ENCODE data around the gene HINT3.
"Not testable (repeated sequence)": the region's sequence is repeated elsewhere in the genome, so short reads cannot be mapped to it uniquely, and the experiment has no call there.

Gene HINT3

GRCh38 chr6:125956506-125957390, at the start of gene HINT3:
Gene HINT3 (plus strand): TSS chr6:125956770. CDS start chr6:125956978, 208 bp downstream.
- FAIRE-seq (peak; percentile 49), DNase-seq (ENCODE audit: low spot score) (peak; percentile 84)

GRCh38 chr6:125910527-125910926, 46.0 kb upstream of the HINT3 start:
- DNase-seq (ENCODE audit: low spot score) (no peak), FAIRE-seq (no peak)

GRCh38 chr6:125911051-125911451, 45.5 kb upstream of the HINT3 start:
- not testable (repeated sequence) for DNase-seq (ENCODE audit: low spot score); FAIRE-seq

- DNase-seq (ENCODE audit: low spot score); FAIRE-seq: not testable (repeated sequence)
Measured at GRCh38 chr6:125912430-125912829, 44.1 kb upstream of the HINT3 start.

GRCh38 chr6:125913145-125913544, 43.4 kb upstream of the HINT3 start:
- DNase-seq (ENCODE audit: low spot score) (no peak), FAIRE-seq (no peak)

- FAIRE-seq (peak; percentile 87), DNase-seq (ENCODE audit: low spot score) (peak; percentile 36)
Measured at GRCh38 chr6:125913864-125914351, 42.7 kb upstream of the HINT3 start.

GRCh38 chr6:125918230-125918629, 38.3 kb upstream of the HINT3 start:
- no peak for DNase-seq (ENCODE audit: low spot score)
- FAIRE-seq, result no peak

GRCh38 chr6:125918681-125919566, 37.6 kb upstream of the HINT3 start:
- DNase-seq (ENCODE audit: low spot score), result peak; percentile 46
- no peak for FAIRE-seq

GRCh38 chr6:125919618-125920017, 37.0 kb upstream of the HINT3 start:
- DNase-seq (ENCODE audit: low spot score) (no peak), FAIRE-seq (no peak)

- DNase-seq (ENCODE audit: low spot score), result no peak
- no peak for FAIRE-seq
Measured at GRCh38 chr6:125922322-125922860, 34.2 kb upstream of the HINT3 start.

GRCh38 chr6:125923366-125923877, 33.1 kb upstream of the HINT3 start:
- DNase-seq (ENCODE audit: low spot score), result no peak
- no peak for FAIRE-seq

- no peak for DNase-seq (ENCODE audit: low spot score)
- no peak for FAIRE-seq
Measured at GRCh38 chr6:125924169-125924568, 32.4 kb upstream of the HINT3 start.

GRCh38 chr6:125924697-125925358, 31.7 kb upstream of the HINT3 start:
- DNase-seq (ENCODE audit: low spot score), result no peak
- FAIRE-seq, result no peak

GRCh38 chr6:125926711-125927110, 29.9 kb upstream of the HINT3 start:
- no peak for FAIRE-seq
- DNase-seq (ENCODE audit: low spot score), result no peak

GRCh38 chr6:125927761-125928160, 28.8 kb upstream of the HINT3 start:
- no peak for DNase-seq (ENCODE audit: low spot score)
- FAIRE-seq, result no peak

GRCh38 chr6:125930765-125931418, 25.7 kb upstream of the HINT3 start:
- FAIRE-seq, result no peak
- no peak for DNase-seq (ENCODE audit: low spot score)

GRCh38 chr6:125931733-125932450, 24.7 kb upstream of the HINT3 start:
- no peak for FAIRE-seq

GRCh38 chr6:125932451-125932795, 24.1 kb upstream of the HINT3 start:
- no peak for FAIRE-seq

More at GRCh38 chr6:125931733-125932450, 24.7 kb upstream of the HINT3 start:
- DNase-seq (ENCODE audit: low spot score), result peak; percentile 23

GRCh38 chr6:125935520-125935919, 21.1 kb upstream of the HINT3 start:
- not testable (repeated sequence) for DNase-seq (ENCODE audit: low spot score); FAIRE-seq

More at GRCh38 chr6:125932451-125932795, 24.1 kb upstream of the HINT3 start:
- DNase-seq (ENCODE audit: low spot score), result no peak

GRCh38 chr6:125939026-125939425, 17.5 kb upstream of the HINT3 start:
- FAIRE-seq, result no peak
- no peak for DNase-seq (ENCODE audit: low spot score)
